NB4 (cell line): ENCODE measurements around the gene KLHDC8B.
A peak's percentile ranks its signal among the peaks of the same experiment; 100 is the strongest.

ENCODE experiments used
- DNase-seq: peaks from one replicate; pipeline ENCODE4 v3.0.0; 2010; ENCODE audit warnings: low read depth
- H3K4me3 ChIP-seq: one replicate; pipeline ENCODE4 v1.5.1; 2011; ENCODE audit warnings: mild to moderate bottlenecking, low read depth, low read length, moderate library complexity
- CTCF ChIP-seq: IDR thresholded peaks from one replicate; pipeline ENCODE4 v1.5.1; 2012; ENCODE audit warnings: low read depth, low read length
- MAX ChIP-seq: IDR thresholded peaks from 2 replicates; pipeline ENCODE4 v1.6.1; 2011; ENCODE audit warnings: low read depth, low read length
- MYC ChIP-seq: IDR thresholded peaks from 2 replicates; pipeline ENCODE4 v1.6.1; 2011; ENCODE audit warnings: low read depth, low read length
- POLR2A ChIP-seq: IDR thresholded peaks from 2 replicates; pipeline ENCODE4 v1.6.1; 2011; ENCODE audit warnings: mild to moderate bottlenecking; ENCODE audit not compliant: insufficient read length; ENCODE audit errors: extremely low read depth

Gene KLHDC8B

GRCh38 chr3:49153349-49153912, 18.0 kb upstream of the KLHDC8B start:
- no peak overlapping the region for H3K4me3 ChIP-seq
- no peak for DNase-seq
- TF ChIP-seq MYC = no peak
- TF ChIP-seq CTCF = no peak
- TF ChIP-seq POLR2A = no peak
- TF ChIP-seq MAX = no peak

GRCh38 chr3:49157289-49157688, 14.1 kb upstream of the KLHDC8B start:
- TF ChIP-seq MAX (no peak), POLR2A (no peak), CTCF (no peak)
- no peak overlapping the region for H3K4me3 ChIP-seq
- no peak for DNase-seq

GRCh38 chr3:49158103-49158709, 13.2 kb upstream of the KLHDC8B start:
- DNase-seq = peak; percentile 67
- no peak overlapping the region for H3K4me3 ChIP-seq
- TF ChIP-seq MAX (no peak), MYC (no peak), POLR2A (no peak), CTCF (peak; percentile 79)

GRCh38 chr3:49158792-49159191, 12.6 kb upstream of the KLHDC8B start:
- DNase-seq = no peak
- TF ChIP-seq MYC = no peak
- TF ChIP-seq MAX = no peak
- TF ChIP-seq CTCF = no peak
- TF ChIP-seq POLR2A = no peak
- H3K4me3 ChIP-seq = no peak overlapping the region

GRCh38 chr3:49161197-49161596, 10.2 kb upstream of the KLHDC8B start:
- no peak overlapping the region for H3K4me3 ChIP-seq
- no peak for DNase-seq
- TF ChIP-seq MYC = no peak

- peak; percentile 76 for DNase-seq
- TF ChIP-seq POLR2A (no peak), CTCF (no peak), MYC (no peak), MAX (no peak)
- H3K4me3 ChIP-seq = no peak overlapping the region
Observed at GRCh38 chr3:49161808-49162530, 9.4 kb upstream of the KLHDC8B start.
